BJ (cell line): ENCODE data around the gene WASL. TPM values are rescaled to one million over a fixed set of nuclear protein-coding genes. Genes with fewer than 3 reads are reported as not detected.

Experiments
- CTCF ChIA-PET: fragments of 350-600 bp; formaldehyde crosslinking; extraction: SDS; loops from one replicate; lab custom pipeline; 2021; ENCODE audit warnings: antibody characterized with exemption, inconsistent platforms; lab: Yijun Ruan, JAX
- POLR2A ChIA-PET: fragments of 300-600 bp; sonication (Branson Sonifier 250); formaldehyde crosslinking; extraction: SDS; loops from one replicate; lab custom pipeline; 2021; ENCODE audit warnings: antibody characterized with exemption; lab: Charles Lee
- DNase-seq: peaks from one replicate; pipeline ENCODE4 v3.0.0-alpha.2; 2011; ENCODE audit warnings: low read depth
- H3K27me3 ChIP-seq: 2 replicates; pipeline ENCODE4 v1.6.0; 2011; ENCODE audit warnings: low read length; ENCODE audit not compliant: control insufficient read depth, insufficient read depth
- H3K36me3 ChIP-seq: 2 replicates; pipeline ENCODE4 v1.5.1; 2011; ENCODE audit warnings: low read length; ENCODE audit not compliant: control insufficient read depth, insufficient read depth
- H3K4me3 ChIP-seq: 2 replicates; pipeline ENCODE4 v1.5.1; 2011; ENCODE audit warnings: low read depth, mild to moderate bottlenecking, control low read depth, low read length
- polyA plus RNA-seq: library from polyadenylated mRNA; depleted of rRNA; stranded (reverse); fragments of >200 nt; gene quantifications from 2 replicates; pipeline ENCODE4 v1.2.3, GENCODE V29; 2011
- TF ChIP-seq, protein P1 (sequence below): IDR thresholded peaks from 2 replicates; pipeline ENCODE4 v1.5.1; 2011; ENCODE audit warnings: low read depth, mild to moderate bottlenecking, control low read depth, inconsistent platforms, low read length, moderate library complexity; ENCODE audit not compliant: insufficient read depth

The WASL gene
- polyA plus RNA-seq, 1 experiment = 4.0 TPM

DNA sequence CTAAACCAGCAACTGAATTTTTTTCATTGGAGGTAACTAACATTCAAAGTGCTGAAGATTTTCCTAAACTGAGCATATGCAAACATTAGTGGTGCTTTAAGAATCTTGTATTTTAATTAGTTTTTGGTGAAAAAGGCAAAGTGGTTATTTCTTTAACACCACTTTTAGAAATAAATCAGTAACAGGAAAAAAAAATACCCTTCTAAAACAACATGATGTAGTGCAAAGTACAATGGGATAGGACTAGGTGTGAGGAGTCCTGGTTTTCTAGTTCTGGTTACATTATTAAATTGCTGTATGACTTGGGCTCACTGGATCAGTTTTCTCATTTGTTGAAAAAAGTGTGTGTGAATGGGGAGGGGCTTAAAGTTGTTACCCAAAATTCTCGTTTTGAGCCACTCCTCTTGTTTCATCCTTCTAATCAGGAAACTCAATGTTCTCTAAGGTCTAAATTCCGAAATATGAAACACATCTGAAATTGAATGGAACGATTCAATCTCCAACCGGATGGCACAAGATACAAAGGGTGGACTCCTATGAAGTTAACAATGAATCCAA lies 1.8 kb downstream of the WASL start:
- H3K36me3 ChIP-seq = no peaks in the 10 kb centered on the region
- H3K27me3 ChIP-seq = no peaks in the 10 kb centered on the region
- TF ChIP-seq, protein P1, sequence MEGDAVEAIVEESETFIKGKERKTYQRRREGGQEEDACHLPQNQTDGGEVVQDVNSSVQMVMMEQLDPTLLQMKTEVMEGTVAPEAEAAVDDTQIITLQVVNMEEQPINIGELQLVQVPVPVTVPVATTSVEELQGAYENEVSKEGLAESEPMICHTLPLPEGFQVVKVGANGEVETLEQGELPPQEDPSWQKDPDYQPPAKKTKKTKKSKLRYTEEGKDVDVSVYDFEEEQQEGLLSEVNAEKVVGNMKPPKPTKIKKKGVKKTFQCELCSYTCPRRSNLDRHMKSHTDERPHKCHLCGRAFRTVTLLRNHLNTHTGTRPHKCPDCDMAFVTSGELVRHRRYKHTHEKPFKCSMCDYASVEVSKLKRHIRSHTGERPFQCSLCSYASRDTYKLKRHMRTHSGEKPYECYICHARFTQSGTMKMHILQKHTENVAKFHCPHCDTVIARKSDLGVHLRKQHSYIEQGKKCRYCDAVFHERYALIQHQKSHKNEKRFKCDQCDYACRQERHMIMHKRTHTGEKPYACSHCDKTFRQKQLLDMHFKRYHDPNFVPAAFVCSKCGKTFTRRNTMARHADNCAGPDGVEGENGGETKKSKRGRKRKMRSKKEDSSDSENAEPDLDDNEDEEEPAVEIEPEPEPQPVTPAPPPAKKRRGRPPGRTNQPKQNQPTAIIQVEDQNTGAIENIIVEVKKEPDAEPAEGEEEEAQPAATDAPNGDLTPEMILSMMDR = no peak
- POLR2A ChIA-PET = no interaction called here
- CTCF ChIA-PET = interaction anchor here (1.9 kb wide), 1 partner anchor 46 kb away, joined by 6 read pairs; no protein-coding TSS in a partner anchor
- H3K4me3 ChIP-seq = peak overlapping the region; percentile 91
- no peak for DNase-seq

DNA sequence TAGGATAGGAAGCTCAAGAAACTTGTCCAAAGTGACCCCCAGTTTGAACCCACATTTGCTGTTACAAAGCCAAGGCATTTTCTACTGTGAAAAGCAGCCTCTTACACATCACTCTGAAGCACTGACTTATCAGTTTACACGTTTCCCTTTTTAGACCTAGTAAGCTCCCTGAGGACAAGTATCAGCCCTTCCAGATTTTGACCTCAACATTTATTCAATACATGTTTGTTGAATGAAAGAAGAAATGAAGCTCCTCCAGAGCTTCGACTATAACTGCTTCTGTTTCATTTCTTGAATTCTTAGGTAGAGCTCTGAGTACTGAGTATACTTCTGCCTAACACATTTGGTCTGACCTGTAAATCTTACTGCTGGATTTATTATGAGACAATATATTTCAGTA lies 2.7 kb downstream of the WASL start:
- Histone ChIP-seq H3K4me3 (no peak overlapping the region), H3K36me3 (no peaks in the 10 kb centered on the region), H3K27me3 (no peaks in the 10 kb centered on the region)
- no peak for DNase-seq
- CTCF ChIA-PET = interaction anchor here (0.6 to 1.9 kb wide), 2 partner anchors 45 to 60 kb away, joined by 3 to 6 read pairs; no protein-coding TSS in a partner anchor
- POLR2A ChIA-PET = interaction anchor here (1.2 kb wide), 1 partner anchor 19 kb away, joined by 4 read pairs; no protein-coding TSS in a partner anchor
- TF ChIP-seq, protein P1 = no peak

DNA sequence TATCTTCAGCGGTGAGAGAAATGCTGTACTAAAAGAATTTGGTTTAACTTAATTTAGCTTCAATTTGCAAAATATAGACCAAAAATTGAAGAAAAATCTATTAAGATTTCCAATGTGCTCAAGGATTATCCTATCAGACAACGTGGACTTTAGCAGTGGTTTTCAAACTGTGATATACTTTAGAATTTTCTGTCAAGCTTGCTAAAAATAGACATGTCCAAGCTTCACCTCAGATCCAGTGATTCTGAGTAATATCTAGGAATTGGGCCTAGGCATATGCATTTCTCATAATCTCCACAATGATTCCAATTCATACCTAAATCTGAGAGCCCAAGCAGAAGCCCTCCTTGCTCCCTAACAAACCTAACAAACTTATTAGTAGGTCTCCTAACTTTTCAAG lies 3.4 kb downstream of the WASL start:
- TF ChIP-seq, protein P1 = no peak
- POLR2A ChIA-PET = interaction anchor here (1.2 kb wide), 1 partner anchor 18 kb away, joined by 4 read pairs; no protein-coding TSS in a partner anchor
- no peaks in the 10 kb centered on the region for H3K36me3 ChIP-seq
- no peak overlapping the region for H3K4me3 ChIP-seq
- no peak for DNase-seq
- CTCF ChIA-PET = interaction anchor here (0.6 to 1.9 kb wide), 2 partner anchors 44 to 59 kb away, joined by 3 to 6 read pairs; no protein-coding TSS in a partner anchor
- H3K27me3 ChIP-seq = no peaks in the 10 kb centered on the region

DNA sequence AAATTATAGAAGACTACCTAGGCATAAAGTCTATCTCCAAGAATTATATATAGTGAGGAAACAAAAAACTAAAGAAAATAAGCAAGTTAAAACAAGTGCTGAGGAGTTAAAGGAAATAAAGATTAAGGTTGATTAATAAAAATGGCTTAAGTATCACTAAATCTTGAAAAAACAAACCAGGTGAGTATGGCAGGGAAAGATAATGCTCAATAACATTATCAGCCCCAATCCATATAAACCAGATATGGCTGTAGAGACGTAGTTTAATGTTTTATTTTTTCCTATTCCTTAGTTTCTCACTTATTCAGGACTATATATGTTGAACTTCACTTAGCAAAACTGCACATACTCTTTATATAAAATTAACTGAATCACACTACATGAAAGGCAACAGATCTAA lies 4.4 kb downstream of the WASL start:
- no peak for DNase-seq
- H3K36me3 ChIP-seq = no peaks in the 10 kb centered on the region
- ChIA-PET POLR2A (no interaction called here), CTCF (interaction anchor here (1.8 kb wide), 1 partner anchor 43 kb away, joined by 4 read pairs; no protein-coding TSS in a partner anchor)
- H3K4me3 ChIP-seq = no peak overlapping the region
- H3K27me3 ChIP-seq = no peaks in the 10 kb centered on the region
- TF ChIP-seq, protein P1 = no peak

DNA sequence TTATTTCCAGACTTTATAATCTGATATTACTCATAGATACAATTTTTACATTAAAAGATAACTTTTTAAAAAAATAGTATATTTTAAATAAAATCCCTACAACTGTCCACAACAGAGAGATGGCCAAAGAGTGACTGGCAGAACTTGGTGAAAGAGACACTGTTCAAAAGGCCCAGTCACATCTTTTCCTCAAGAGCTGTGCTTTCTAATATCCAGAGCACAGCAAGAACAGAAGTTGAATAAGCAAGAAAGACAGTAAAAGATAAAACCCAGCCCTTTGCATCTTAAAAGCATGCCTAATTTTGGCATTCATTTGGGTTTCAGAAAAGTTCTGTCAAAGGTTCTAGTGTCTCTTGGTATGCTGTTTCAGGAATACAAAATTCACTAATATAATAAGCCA lies 6.9 kb downstream of the WASL start:
- Histone ChIP-seq H3K36me3 (no peaks in the 10 kb centered on the region), H3K4me3 (no peak overlapping the region), H3K27me3 (no peaks in the 10 kb centered on the region)
- ChIA-PET POLR2A (no interaction called here), CTCF (interaction anchor here (1.6 kb wide), 1 partner anchor 17 kb away, joined by 5 read pairs; no protein-coding TSS in a partner anchor)
- no peak for DNase-seq
- TF ChIP-seq, protein P1 = no peak
